ENCODE data around the gene TRIM22.

The TRIM22 gene

GRCh38 chr11:5722622-5723021 is 33.0 kb downstream of the TRIM22 start:
- no peak for TF ChIP-seq TAF1 (IDR thresholded peaks at IDR 0.05; ENCODE audit: low read depth)
- no peak for TF ChIP-seq MAX (IDR thresholded peaks at IDR 0.05)
- no peak for TF ChIP-seq NFIC (IDR thresholded peaks at IDR 0.05)
- no peak for TF ChIP-seq EP300 (IDR thresholded peaks at IDR 0.05; ENCODE audit: borderline replicate concordance)
- TF ChIP-seq TCF12 (IDR thresholded peaks at IDR 0.05; ENCODE audit: low read depth) = no peak
- TF ChIP-seq RAD21 (IDR thresholded peaks at IDR 0.05; ENCODE audit: low read depth) = no peak
- no peak for TF ChIP-seq ZBTB7A (IDR thresholded peaks at IDR 0.05; ENCODE audit: low read depth)
- TF ChIP-seq TEAD4 (IDR thresholded peaks at IDR 0.05) = no peak
- no peak for TF ChIP-seq EGR1 (IDR thresholded peaks at IDR 0.05)
- TF ChIP-seq FOXM1 (IDR thresholded peaks at IDR 0.05; ENCODE audit: borderline replicate concordance, low read depth) = no peak
- TF ChIP-seq USF1 (IDR thresholded peaks at IDR 0.05) = no peak
- no peak for TF ChIP-seq REST (IDR thresholded peaks at IDR 0.05; ENCODE audit: low read depth)
- TF ChIP-seq CEBPB (IDR thresholded peaks at IDR 0.05) = no peak
- TF ChIP-seq YY1 (IDR thresholded peaks at IDR 0.05; ENCODE audit: low read depth) = no peak
- no peak for TF ChIP-seq CREB1 (IDR thresholded peaks at IDR 0.05; ENCODE audit: low read depth)

GRCh38 chr11:5726351-5726750 is 36.8 kb downstream of the TRIM22 start:
- TF ChIP-seq USF1 (IDR thresholded peaks at IDR 0.05) (no peak), TAF1 (IDR thresholded peaks at IDR 0.05; ENCODE audit: low read depth) (no peak), MAX (IDR thresholded peaks at IDR 0.05) (no peak), ZBTB7A (IDR thresholded peaks at IDR 0.05; ENCODE audit: low read depth) (no peak), CEBPB (IDR thresholded peaks at IDR 0.05) (no peak), FOXM1 (IDR thresholded peaks at IDR 0.05; ENCODE audit: borderline replicate concordance, low read depth) (no peak), REST (IDR thresholded peaks at IDR 0.05; ENCODE audit: low read depth) (no peak), RAD21 (IDR thresholded peaks at IDR 0.05; ENCODE audit: low read depth) (no peak), EP300 (IDR thresholded peaks at IDR 0.05; ENCODE audit: borderline replicate concordance) (no peak), CREB1 (IDR thresholded peaks at IDR 0.05; ENCODE audit: low read depth) (no peak), NFIC (IDR thresholded peaks at IDR 0.05) (no peak), TCF12 (IDR thresholded peaks at IDR 0.05; ENCODE audit: low read depth) (no peak)

- no peak for TF ChIP-seq MAX (IDR thresholded peaks at IDR 0.05)
- no peak for TF ChIP-seq USF1 (IDR thresholded peaks at IDR 0.05)
- TF ChIP-seq RAD21 (IDR thresholded peaks at IDR 0.05; ENCODE audit: low read depth) = no peak
- no peak for TF ChIP-seq TCF12 (IDR thresholded peaks at IDR 0.05; ENCODE audit: low read depth)
- TF ChIP-seq NFIC (IDR thresholded peaks at IDR 0.05) = no peak
- no peak for TF ChIP-seq CEBPB (IDR thresholded peaks at IDR 0.05)
- TF ChIP-seq FOXM1 (IDR thresholded peaks at IDR 0.05; ENCODE audit: borderline replicate concordance, low read depth) = no peak
- TF ChIP-seq REST (IDR thresholded peaks at IDR 0.05; ENCODE audit: low read depth) = no peak
- TF ChIP-seq EP300 (IDR thresholded peaks at IDR 0.05; ENCODE audit: borderline replicate concordance) = no peak
- no peak for TF ChIP-seq ZBTB7A (IDR thresholded peaks at IDR 0.05; ENCODE audit: low read depth)
- TF ChIP-seq TAF1 (IDR thresholded peaks at IDR 0.05; ENCODE audit: low read depth) = no peak
- no peak for TF ChIP-seq YY1 (IDR thresholded peaks at IDR 0.05; ENCODE audit: low read depth)
- TF ChIP-seq CREB1 (IDR thresholded peaks at IDR 0.05; ENCODE audit: low read depth) = no peak
- TF ChIP-seq TEAD4 (IDR thresholded peaks at IDR 0.05) = no peak
- no peak for TF ChIP-seq EGR1 (IDR thresholded peaks at IDR 0.05)
Measured at GRCh38 chr11:5727691-5728090, 38.1 kb downstream of the TRIM22 start.

- TF ChIP-seq EP300 (IDR thresholded peaks at IDR 0.05; ENCODE audit: borderline replicate concordance) (no peak), TCF12 (IDR thresholded peaks at IDR 0.05; ENCODE audit: low read depth) (no peak), MAX (IDR thresholded peaks at IDR 0.05) (no peak), RAD21 (IDR thresholded peaks at IDR 0.05; ENCODE audit: low read depth) (no peak)
Measured at GRCh38 chr11:5736396-5736795, 46.8 kb downstream of the TRIM22 start, which contains the start of gene OR56B1. OR56B1 (plus strand) TSS chr11:5736448; CDS start chr11:5736517, 69 bp downstream.
